ENCODE measurements around the gene PON1.

Gene PON1

GRCh38 chr7:95253986-95254385 lies 70.3 kb downstream of the PON1 start:
- DNase-seq (ENCODE audit: low spot score), result no peak

- DNase-seq (ENCODE audit: low spot score), result no peak
Observed at GRCh38 chr7:95251966-95252365, 72.4 kb downstream of the PON1 start.

- DNase-seq (ENCODE audit: low spot score), result no peak
Observed at GRCh38 chr7:95250571-95250970, 73.8 kb downstream of the PON1 start.

Data from CD4-positive, alpha-beta T cell treated with Interleukin-15 for 4 hours (primary cell).